Measurements from ENCODE around the gene LEMD2.

DNA sequence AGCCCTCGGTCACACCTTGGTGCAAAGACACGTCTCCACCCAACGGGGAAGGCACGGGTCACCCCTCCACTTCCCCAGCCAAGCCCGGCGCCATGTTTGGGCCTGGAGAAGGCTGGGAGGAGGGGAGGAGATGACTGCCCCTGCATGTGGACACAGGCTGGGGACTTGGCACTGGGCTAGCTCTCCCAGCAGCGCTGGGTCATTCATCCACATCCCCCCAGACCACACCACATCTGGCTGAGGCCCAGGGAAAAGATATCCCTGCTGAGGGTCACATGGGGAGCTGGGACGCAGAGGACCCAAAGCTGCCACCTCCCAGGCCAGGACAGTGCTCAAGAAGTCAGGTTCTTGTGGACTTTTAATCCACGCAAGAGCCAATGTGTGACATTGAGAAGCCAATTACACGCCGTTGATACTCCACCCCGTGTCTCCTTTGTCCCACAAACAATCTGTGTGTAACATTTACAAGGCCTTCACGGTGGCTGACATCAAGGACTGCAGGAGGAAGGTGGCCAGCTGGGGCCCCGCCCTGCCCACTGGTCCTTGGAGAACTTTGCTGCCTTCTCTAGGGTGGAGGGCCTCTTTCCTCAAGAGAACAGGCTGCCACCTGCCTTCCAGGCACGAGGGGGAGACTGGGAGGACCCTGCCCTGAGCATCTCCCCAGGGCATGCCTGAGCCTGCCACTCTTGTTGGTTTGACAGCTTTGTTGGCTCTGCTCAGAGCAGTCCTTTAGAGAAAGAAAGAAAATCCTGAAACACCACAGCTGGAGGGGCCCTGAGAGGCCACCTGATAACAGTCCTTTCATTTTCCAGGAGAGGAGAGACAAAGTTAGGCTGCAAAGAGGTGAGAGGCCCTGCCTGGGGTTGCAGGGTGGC, 36.9 kb downstream of the LEMD2 start:
- peak in 2 of 3 donors; percentile 27 to 69 for TF ChIP-seq POLR2AphosphoS5 (IDR thresholded peaks at IDR 0.05)
- no peak for TF ChIP-seq POLR2A (IDR thresholded peaks at IDR 0.05)
